Mesothelial cell of epicardium (in vitro differentiated cells): ENCODE results near the gene SNRNP200. TPM values are rescaled to one million over a fixed set of nuclear protein-coding genes. Genes with fewer than 3 reads are reported as not detected.

Experiments
- DNase-seq, 2 experiments: peaks; one replicate each; pipeline ENCODE4 v3.0.0; 2021; ENCODE audit warnings: low spot score in 2 of 2; ENCODE audit not compliant: unreplicated experiment in 2 of 2
- H3K27ac Mint-ChIP-seq: 2 replicates; pipeline ENCODE4 v1.8.0; 2021; ENCODE audit warnings: mixed read lengths
- H3K27me3 Mint-ChIP-seq: 2 replicates; pipeline ENCODE4 v1.8.0; 2021; ENCODE audit warnings: low read depth, mixed read lengths
- H3K36me3 Mint-ChIP-seq: 2 replicates; pipeline ENCODE4 v1.8.0; 2021; ENCODE audit warnings: mixed read lengths
- H3K4me1 Mint-ChIP-seq: 2 replicates; pipeline ENCODE4 v1.8.0; 2021; ENCODE audit warnings: mixed read lengths
- H3K4me3 Mint-ChIP-seq: 2 replicates; pipeline ENCODE4 v1.8.0; 2021; ENCODE audit warnings: mild to moderate bottlenecking, moderate library complexity, mixed read lengths
- H3K9me3 Mint-ChIP-seq: 2 replicates; pipeline ENCODE4 v1.8.0; 2021; ENCODE audit warnings: mixed read lengths
- total RNA-seq: library from RNA; stranded (reverse); gene quantifications from 3 replicates; pipeline ENCODE4 v1.2.1, GENCODE V29; 2021
- TF ChIP-seq, protein P1 (sequence below): fragments of 200-600 bp; sonication (generic); IDR thresholded peaks from one replicate; pipeline ENCODE4 v1.5.0; 2021; ENCODE audit warnings: antibody characterized with exemption; ENCODE audit not compliant: unreplicated experiment

SNRNP200 gene
- total RNA-seq, 1 donor from 2014 or later: 200 TPM

- no peaks in the 10 kb centered on the region for H3K4me1 Mint-ChIP-seq
- no peak for DNase-seq
- H3K9me3 Mint-ChIP-seq: no peaks in the 10 kb centered on the region
- H3K36me3 Mint-ChIP-seq: peaks cover 45% of the 10 kb centered on the region
- no peak overlapping the region for H3K27ac Mint-ChIP-seq
- H3K27me3 Mint-ChIP-seq: no peaks in the 10 kb centered on the region
- TF ChIP-seq, protein P1, sequence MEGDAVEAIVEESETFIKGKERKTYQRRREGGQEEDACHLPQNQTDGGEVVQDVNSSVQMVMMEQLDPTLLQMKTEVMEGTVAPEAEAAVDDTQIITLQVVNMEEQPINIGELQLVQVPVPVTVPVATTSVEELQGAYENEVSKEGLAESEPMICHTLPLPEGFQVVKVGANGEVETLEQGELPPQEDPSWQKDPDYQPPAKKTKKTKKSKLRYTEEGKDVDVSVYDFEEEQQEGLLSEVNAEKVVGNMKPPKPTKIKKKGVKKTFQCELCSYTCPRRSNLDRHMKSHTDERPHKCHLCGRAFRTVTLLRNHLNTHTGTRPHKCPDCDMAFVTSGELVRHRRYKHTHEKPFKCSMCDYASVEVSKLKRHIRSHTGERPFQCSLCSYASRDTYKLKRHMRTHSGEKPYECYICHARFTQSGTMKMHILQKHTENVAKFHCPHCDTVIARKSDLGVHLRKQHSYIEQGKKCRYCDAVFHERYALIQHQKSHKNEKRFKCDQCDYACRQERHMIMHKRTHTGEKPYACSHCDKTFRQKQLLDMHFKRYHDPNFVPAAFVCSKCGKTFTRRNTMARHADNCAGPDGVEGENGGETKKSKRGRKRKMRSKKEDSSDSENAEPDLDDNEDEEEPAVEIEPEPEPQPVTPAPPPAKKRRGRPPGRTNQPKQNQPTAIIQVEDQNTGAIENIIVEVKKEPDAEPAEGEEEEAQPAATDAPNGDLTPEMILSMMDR: no peak
- H3K4me3 Mint-ChIP-seq: no peak overlapping the region
Measured at GRCh38 chr2:96273763-96274162, 31.6 kb downstream of the SNRNP200 start.

DNA sequence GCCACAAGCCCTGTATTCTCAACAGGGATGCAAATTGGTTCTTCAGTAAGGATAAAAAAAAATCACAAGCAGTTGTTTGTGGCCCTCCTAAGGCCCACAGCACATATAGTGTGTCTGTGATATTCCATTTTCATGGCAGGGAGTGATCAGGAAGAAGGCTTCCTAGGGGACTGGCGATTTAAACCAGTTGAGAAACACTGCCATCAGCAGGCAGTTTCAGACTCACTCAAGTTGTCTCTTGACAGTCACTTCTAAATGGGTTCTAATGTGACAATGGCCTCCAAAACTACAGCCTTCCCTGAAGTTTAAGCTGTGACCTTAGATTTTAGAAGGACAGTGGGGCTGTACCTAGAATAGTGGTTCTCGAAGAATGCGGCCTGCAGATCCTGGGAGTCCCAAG lies 33.4 kb downstream of the SNRNP200 start:
- H3K4me1 Mint-ChIP-seq: peaks cover 5% of the 10 kb centered on the region
- peaks cover 34% of the 10 kb centered on the region for H3K36me3 Mint-ChIP-seq
- TF ChIP-seq, protein P1: no peak
- no peak overlapping the region for H3K27ac Mint-ChIP-seq
- H3K27me3 Mint-ChIP-seq: no peaks in the 10 kb centered on the region
- no peaks in the 10 kb centered on the region for H3K9me3 Mint-ChIP-seq
- H3K4me3 Mint-ChIP-seq: no peak overlapping the region
- DNase-seq: no peak

DNA sequence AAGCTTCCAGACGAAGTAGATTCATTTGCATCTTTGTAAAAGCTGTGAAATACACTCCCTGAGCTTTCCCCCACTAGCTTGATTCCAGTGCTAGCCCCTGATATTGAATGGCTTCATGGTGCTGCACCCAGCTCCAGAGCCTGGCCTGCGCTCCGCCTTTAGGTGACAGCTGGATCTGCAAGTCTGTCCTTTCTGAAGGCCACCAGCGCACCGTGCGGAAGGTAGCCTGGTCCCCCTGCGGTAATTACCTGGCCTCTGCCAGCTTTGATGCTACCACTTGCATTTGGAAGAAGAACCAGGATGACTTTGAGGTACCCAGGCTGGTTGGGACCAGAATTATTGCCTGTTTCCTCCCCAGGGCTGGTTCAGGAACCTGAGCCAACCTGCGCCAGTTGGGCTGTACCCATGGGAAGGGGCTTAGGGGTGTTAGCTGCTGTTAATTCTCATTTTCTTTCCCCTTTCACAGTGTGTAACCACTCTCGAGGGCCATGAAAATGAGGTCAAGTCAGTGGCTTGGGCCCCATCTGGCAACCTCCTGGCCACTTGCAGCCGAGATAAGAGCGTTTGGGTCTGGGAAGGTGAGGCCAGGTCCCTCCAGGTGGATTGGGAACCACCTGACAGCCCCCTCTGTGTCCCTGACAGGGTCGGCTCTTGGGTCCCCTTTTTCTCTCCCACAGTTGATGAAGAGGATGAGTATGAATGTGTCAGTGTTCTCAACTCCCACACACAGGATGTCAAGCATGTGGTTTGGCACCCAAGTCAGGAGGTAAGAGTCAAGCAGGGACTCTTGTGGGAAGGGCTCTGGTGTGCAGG lies 38.0 kb downstream of the SNRNP200 start:
- Mint-ChIP-seq H3K36me3 (peaks cover 11% of the 10 kb centered on the region), H3K9me3 (no peaks in the 10 kb centered on the region), H3K27ac (peak overlapping the region; percentile 66), H3K4me3 (peak overlapping the region; percentile 92), H3K27me3 (no peaks in the 10 kb centered on the region), H3K4me1 (peaks cover 22% of the 10 kb centered on the region)
- TF ChIP-seq, protein P1: no peak
- no peak for DNase-seq

- no peaks in the 10 kb centered on the region for H3K27me3 Mint-ChIP-seq
- TF ChIP-seq, protein P1: no peak
- peaks cover 11% of the 10 kb centered on the region for H3K36me3 Mint-ChIP-seq
- peak within 1 kb of the TSS; percentile 93 for H3K27ac Mint-ChIP-seq
- H3K4me3 Mint-ChIP-seq: peak within 1 kb of the TSS; percentile 92
- DNase-seq: peak; percentile 94 to 98
- no peaks in the 10 kb centered on the region for H3K9me3 Mint-ChIP-seq
- H3K4me1 Mint-ChIP-seq: peaks cover 22% of the 10 kb centered on the region
Measured at GRCh38 chr2:96265840-96266679, 39.3 kb downstream of the SNRNP200 start, which contains the start of the genes CIAO1 and TMEM127. TSS of gene CIAO1 (plus strand) at chr2:96266225. CDS start at chr2:96266351, 126 bp downstream. TSS of gene TMEM127 (minus strand) at chr2:96265997. CDS start at chr2:96265381, 616 bp downstream.

GRCh38 chr2:96265349-96265839 lies 40.0 kb downstream of the SNRNP200 start:
- H3K27ac Mint-ChIP-seq: peak overlapping the region; percentile 71
- H3K9me3 Mint-ChIP-seq: no peaks in the 10 kb centered on the region
- H3K4me1 Mint-ChIP-seq: peaks cover 28% of the 10 kb centered on the region
- TF ChIP-seq, protein P1: no peak
- H3K4me3 Mint-ChIP-seq: peak overlapping the region; percentile 92
- H3K27me3 Mint-ChIP-seq: no peaks in the 10 kb centered on the region
- DNase-seq: peak; percentile 32 to 62
- H3K36me3 Mint-ChIP-seq: peaks cover 11% of the 10 kb centered on the region
